Measurements from ENCODE around the gene MCHR2. TPM values are rescaled to one million over a fixed set of nuclear protein-coding genes. Genes with fewer than 3 reads are reported as not detected.

Gene MCHR2
- total RNA-seq, 2 donors from 2014 or later, result not detected

DNA sequence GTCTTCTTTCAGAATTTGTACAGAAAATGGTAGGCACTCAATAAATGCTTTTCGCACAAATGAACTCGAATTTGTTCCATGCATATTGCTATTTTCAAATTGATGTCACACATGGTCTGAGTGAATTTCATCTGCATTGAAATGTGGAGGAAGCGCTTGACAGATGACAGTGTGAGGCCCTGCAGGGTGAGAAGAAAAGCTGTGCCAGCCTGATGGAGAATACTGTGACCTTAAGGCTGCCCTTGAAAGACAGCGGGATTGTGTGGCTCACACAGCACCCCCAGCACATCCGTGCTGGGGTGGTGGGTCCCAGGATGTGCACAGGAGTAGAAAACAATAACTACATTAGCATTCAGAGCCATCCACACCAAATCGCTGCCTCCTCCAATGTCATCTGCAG is 14.8 kb upstream of the MCHR2 start:
- DNase-seq (ENCODE audit: low spot score) (no peak), ATAC-seq (ENCODE audit: insufficient number of reproducible peaks, low FRiP score, low read depth) (no peak)
- no peaks in the 10 kb centered on the region for H3K27me3 ChIP-seq (replicated peaks; ENCODE audit: insufficient read depth)
- H3K4me1 ChIP-seq (ENCODE audit: control insufficient read depth in 1 of 2, low read depth in 2 of 2), result no peaks in the 10 kb centered on the region
- H3K4me3 ChIP-seq, result no peak overlapping the region
- H3K9me3 ChIP-seq, result no peaks in the 10 kb centered on the region
- no peaks in the 10 kb centered on the region for H3K36me3 ChIP-seq
- TF ChIP-seq, protein P1, sequence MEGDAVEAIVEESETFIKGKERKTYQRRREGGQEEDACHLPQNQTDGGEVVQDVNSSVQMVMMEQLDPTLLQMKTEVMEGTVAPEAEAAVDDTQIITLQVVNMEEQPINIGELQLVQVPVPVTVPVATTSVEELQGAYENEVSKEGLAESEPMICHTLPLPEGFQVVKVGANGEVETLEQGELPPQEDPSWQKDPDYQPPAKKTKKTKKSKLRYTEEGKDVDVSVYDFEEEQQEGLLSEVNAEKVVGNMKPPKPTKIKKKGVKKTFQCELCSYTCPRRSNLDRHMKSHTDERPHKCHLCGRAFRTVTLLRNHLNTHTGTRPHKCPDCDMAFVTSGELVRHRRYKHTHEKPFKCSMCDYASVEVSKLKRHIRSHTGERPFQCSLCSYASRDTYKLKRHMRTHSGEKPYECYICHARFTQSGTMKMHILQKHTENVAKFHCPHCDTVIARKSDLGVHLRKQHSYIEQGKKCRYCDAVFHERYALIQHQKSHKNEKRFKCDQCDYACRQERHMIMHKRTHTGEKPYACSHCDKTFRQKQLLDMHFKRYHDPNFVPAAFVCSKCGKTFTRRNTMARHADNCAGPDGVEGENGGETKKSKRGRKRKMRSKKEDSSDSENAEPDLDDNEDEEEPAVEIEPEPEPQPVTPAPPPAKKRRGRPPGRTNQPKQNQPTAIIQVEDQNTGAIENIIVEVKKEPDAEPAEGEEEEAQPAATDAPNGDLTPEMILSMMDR (IDR thresholded peaks at IDR 0.05), result no peak
- H3K27ac ChIP-seq, result no peak overlapping the region

GRCh38 chr6:100001915-100002388 is 7.9 kb upstream of the MCHR2 start:
- no peaks in the 10 kb centered on the region for H3K4me1 ChIP-seq (ENCODE audit: control insufficient read depth in 1 of 2, low read depth in 2 of 2)
- no peaks in the 10 kb centered on the region for H3K9me3 ChIP-seq
- DNase-seq (ENCODE audit: low spot score), result no peak
- H3K27ac ChIP-seq, result no peak overlapping the region
- no peak overlapping the region for H3K4me3 ChIP-seq
- H3K36me3 ChIP-seq, result no peaks in the 10 kb centered on the region
- H3K27me3 ChIP-seq (replicated peaks; ENCODE audit: insufficient read depth), result no peaks in the 10 kb centered on the region
- TF ChIP-seq, protein P1 (IDR thresholded peaks at IDR 0.05), result peak; percentile 84
- peak; percentile 61 for ATAC-seq (ENCODE audit: insufficient number of reproducible peaks, low FRiP score, low read depth)

- H3K9me3 ChIP-seq, result no peaks in the 10 kb centered on the region
- DNase-seq (ENCODE audit: low spot score) (no peak), ATAC-seq (ENCODE audit: insufficient number of reproducible peaks, low FRiP score, low read depth) (no peak)
- H3K4me1 ChIP-seq (ENCODE audit: control insufficient read depth in 1 of 2, low read depth in 2 of 2), result peaks cover 0 to 8% of the 10 kb centered on the region in 2 donors
- H3K27ac ChIP-seq, result no peak overlapping the region
- TF ChIP-seq, protein P1 (IDR thresholded peaks at IDR 0.05), result no peak
- H3K27me3 ChIP-seq (replicated peaks; ENCODE audit: insufficient read depth), result peaks cover 4% of the 10 kb centered on the region
- H3K36me3 ChIP-seq, result no peaks in the 10 kb centered on the region
- H3K4me3 ChIP-seq, result no peak overlapping the region
Observed at GRCh38 chr6:99997141-99997540, 3.1 kb upstream of the MCHR2 start.

GRCh38 chr6:99995916-99996315 is 1.9 kb upstream of the MCHR2 start:
- TF ChIP-seq, protein P1 (IDR thresholded peaks at IDR 0.05), result no peak
- Histone ChIP-seq H3K4me3 (no peak overlapping the region), H3K4me1 (ENCODE audit: control insufficient read depth in 1 of 2, low read depth in 2 of 2) (peaks cover 0 to 8% of the 10 kb centered on the region in 2 donors), H3K27ac (no peak overlapping the region), H3K27me3 (replicated peaks; ENCODE audit: insufficient read depth) (peaks cover 4% of the 10 kb centered on the region), H3K9me3 (no peaks in the 10 kb centered on the region), H3K36me3 (no peaks in the 10 kb centered on the region)
- ATAC-seq (ENCODE audit: insufficient number of reproducible peaks, low FRiP score, low read depth) (no peak), DNase-seq (ENCODE audit: low spot score) (no peak)

GRCh38 chr6:99993146-99993532 is 884 bp downstream of the MCHR2 start:
- ATAC-seq (ENCODE audit: insufficient number of reproducible peaks, low FRiP score, low read depth), result no peak
- H3K27me3 ChIP-seq (replicated peaks; ENCODE audit: insufficient read depth), result peaks cover 4% of the 10 kb centered on the region
- H3K4me3 ChIP-seq, result peak overlapping the region; percentile 50

More at GRCh38 chr6:99993146-99993532, 884 bp downstream of the MCHR2 start:
- TF ChIP-seq, protein P1 (IDR thresholded peaks at IDR 0.05), result no peak
- no peak for DNase-seq (ENCODE audit: low spot score)
- Histone ChIP-seq H3K4me1 (ENCODE audit: control insufficient read depth in 1 of 2, low read depth in 2 of 2) (peaks cover 0 to 8% of the 10 kb centered on the region in 2 donors), H3K9me3 (no peaks in the 10 kb centered on the region), H3K27ac (no peak overlapping the region), H3K36me3 (no peaks in the 10 kb centered on the region)
